IMR-90 (cell line): ENCODE data around the gene TMEM170B. TPM values are rescaled to one million over a fixed set of nuclear protein-coding genes. Genes with fewer than 3 reads are reported as not detected.

ENCODE experiments used
- ATAC-seq: fragments of 200-7000 bp; cut with Tn5 transposase; 2 replicates; pipeline ENCODE4 v1.9.1; 2020; ENCODE audit warnings: low read depth, mild to moderate bottlenecking, moderate library complexity
- BruUV-seq: library from RNA; stranded (reverse); fragments of 400-500 nt; replicated peaks from 2 replicates; lab custom pipeline; 2021; lab: Mats Ljungman, UMichigan
- CTCF ChIA-PET: fragments of 300-600 bp; formaldehyde crosslinking; extraction: SDS; loops from one replicate; lab custom pipeline; 2021; ENCODE audit warnings: antibody characterized with exemption; lab: Yijun Ruan, JAX
- POLR2A ChIA-PET: fragments of 300-600 bp; sonication (Branson Sonifier 250); formaldehyde crosslinking; loops from one replicate; lab custom pipeline; 2022; ENCODE audit warnings: antibody characterized with exemption; ENCODE audit not compliant: unreplicated experiment; lab: Charles Lee
- DNase-seq: peaks from one replicate; pipeline ENCODE4 v3.0.0; 2013
- H2AFZ ChIP-seq: replicated peaks from 2 replicates; pipeline ENCODE3; 2013; ENCODE audit warnings: low read length, mild to moderate bottlenecking; ENCODE audit not compliant: poor library complexity
- H2AK5ac ChIP-seq: 2 replicates; pipeline ENCODE4 v1.6.1; 2013; ENCODE audit warnings: low read depth, low read length, inconsistent platforms
- H2AK9ac ChIP-seq: replicated peaks from 2 replicates; pipeline ENCODE3; 2013; ENCODE audit warnings: mild to moderate bottlenecking, low read depth, low read length, moderate library complexity; ENCODE audit not compliant: poor library complexity
- H2BK120ac ChIP-seq: 2 replicates; pipeline ENCODE4 v1.6.1; 2013; ENCODE audit warnings: low read depth, low read length, inconsistent platforms
- H2BK15ac ChIP-seq: 3 replicates; pipeline ENCODE4 v1.6.1; 2013; ENCODE audit warnings: low read depth, low read length, inconsistent platforms
- H2BK20ac ChIP-seq: 2 replicates; pipeline ENCODE4 v1.6.1; 2013; ENCODE audit warnings: low read depth, mild to moderate bottlenecking, inconsistent platforms, low read length, moderate library complexity
- H2BK5ac ChIP-seq: 2 replicates; pipeline ENCODE4 v1.6.1; 2013; ENCODE audit warnings: mild to moderate bottlenecking, low read depth, low read length, inconsistent platforms; ENCODE audit not compliant: poor library complexity, severe bottlenecking
- H3K14ac ChIP-seq: replicated peaks from 2 replicates; pipeline ENCODE4 v1.6.1; 2013; ENCODE audit warnings: low read depth, low read length, inconsistent platforms
- H3K18ac ChIP-seq: 2 replicates; pipeline ENCODE4 v1.6.1; 2013; ENCODE audit warnings: low read depth, low read length, control low read depth
- H3K23ac ChIP-seq: 2 replicates; pipeline ENCODE4 v1.6.1; 2013; ENCODE audit warnings: low read depth, low read length, inconsistent platforms
- H3K27ac ChIP-seq: 2 replicates; pipeline ENCODE4 v1.5.1; 2013; ENCODE audit warnings: mild to moderate bottlenecking, control low read depth, low read length; ENCODE audit not compliant: insufficient read depth
- H3K27me3 ChIP-seq: 2 replicates; pipeline ENCODE4 v1.6.1; 2013; ENCODE audit warnings: low read length; ENCODE audit not compliant: control insufficient read depth, insufficient read depth
- H3K36me3 ChIP-seq: 2 replicates; pipeline ENCODE4 v1.6.1; 2013; ENCODE audit warnings: low read length, mixed read lengths; ENCODE audit not compliant: control insufficient read depth, insufficient read depth
- H3K4ac ChIP-seq: 2 replicates; pipeline ENCODE4 v1.6.1; 2013; ENCODE audit warnings: low read depth, low read length, inconsistent platforms
- H3K4me1 ChIP-seq: 2 replicates; pipeline ENCODE4 v1.6.1; 2013; ENCODE audit warnings: low read length, mixed read lengths; ENCODE audit not compliant: control insufficient read depth, insufficient read depth
- H3K4me2 ChIP-seq: 2 replicates; pipeline ENCODE4 v1.6.1; 2013; ENCODE audit warnings: low read depth, mild to moderate bottlenecking, control low read depth, low read length, moderate library complexity
- H3K4me3 ChIP-seq: 2 replicates; pipeline ENCODE4 v1.5.1; 2013; ENCODE audit warnings: low read depth, mild to moderate bottlenecking, control low read depth, low read length, moderate library complexity; ENCODE audit not compliant: insufficient read depth
- H3K56ac ChIP-seq: 2 replicates; pipeline ENCODE4 v1.6.1; 2013; ENCODE audit warnings: low read length, inconsistent platforms; ENCODE audit not compliant: insufficient read depth; ENCODE audit errors: extremely low read depth
- H3K79me1 ChIP-seq, 2 experiments: 2 replicates each; pipeline ENCODE4 v1.6.1; 2013; ENCODE audit warnings: low read length in 2 of 2, inconsistent platforms in 1 of 2, low read depth in 1 of 2
- H3K9ac ChIP-seq: 2 replicates; pipeline ENCODE4 v1.6.1; 2013; ENCODE audit warnings: low read depth, low read length, control low read depth
- H3K9me1 ChIP-seq: 2 replicates; pipeline ENCODE4 v1.6.1; 2013; ENCODE audit warnings: low read length, inconsistent platforms; ENCODE audit not compliant: insufficient read depth
- H3K9me3 ChIP-seq: 2 replicates; pipeline ENCODE4 v1.6.1; 2013; ENCODE audit warnings: low read length; ENCODE audit not compliant: control insufficient read depth, insufficient read depth
- H4K20me1 ChIP-seq: 2 replicates; pipeline ENCODE4 v1.6.1; 2013; ENCODE audit warnings: low read length, inconsistent platforms; ENCODE audit not compliant: insufficient read depth
- H4K5ac ChIP-seq: 2 replicates; pipeline ENCODE4 v1.6.1; 2013; ENCODE audit warnings: mild to moderate bottlenecking, low read depth, low read length, control low read depth
- H4K8ac ChIP-seq, 2 experiments: 2 replicates each; pipeline ENCODE4 v1.6.1; 2013; ENCODE audit warnings: low read depth in 2 of 2, low read length in 2 of 2, control low read depth in 1 of 2, inconsistent platforms in 1 of 2
- H4K91ac ChIP-seq: 2 replicates; pipeline ENCODE4 v1.6.1; 2013; ENCODE audit warnings: low read depth, low read length, inconsistent platforms; ENCODE audit not compliant: insufficient read depth
- BHLHE40 ChIP-seq: fragments of 150-350 bp; IDR thresholded peaks from 2 replicates; pipeline ENCODE4 v1.6.1; 2016; ENCODE audit warnings: mild to moderate bottlenecking, low read depth, low read length
- CEBPB ChIP-seq: IDR thresholded peaks from 2 replicates; pipeline ENCODE4 v1.6.1; 2012; ENCODE audit warnings: low read depth, low read length, improper control_type of control experiment
- FOS ChIP-seq: fragments of 150-350 bp; IDR thresholded peaks from 2 replicates; pipeline ENCODE4 v1.6.1; 2016; ENCODE audit warnings: low read depth, low read length
- MAFK ChIP-seq: IDR thresholded peaks from 2 replicates; pipeline ENCODE4 v1.6.1; 2012; ENCODE audit warnings: low read depth, low read length, improper control_type of control experiment
- MAZ ChIP-seq: IDR thresholded peaks from 2 replicates; pipeline ENCODE4 v1.6.1; 2012; ENCODE audit warnings: low read depth, mild to moderate bottlenecking, low read length, improper control_type of control experiment, moderate library complexity, borderline replicate concordance
- MXI1 ChIP-seq: IDR thresholded peaks from 2 replicates; pipeline ENCODE4 v1.6.1; 2012; ENCODE audit warnings: low read depth, mild to moderate bottlenecking, low read length, moderate library complexity, borderline replicate concordance
- NFE2L2 ChIP-seq: fragments of 150-350 bp; IDR thresholded peaks from 2 replicates; pipeline ENCODE4 v1.6.1; 2016; ENCODE audit warnings: low read depth, mild to moderate bottlenecking, low read length
- POLR2A ChIP-seq: IDR thresholded peaks from 2 replicates; pipeline ENCODE4 v1.6.1; 2012; ENCODE audit warnings: mild to moderate bottlenecking, low read depth, low read length
- RAD21 ChIP-seq: IDR thresholded peaks from 2 replicates; pipeline ENCODE4 v1.6.1; 2012; ENCODE audit warnings: low read length, improper control_type of control experiment
- RCOR1 ChIP-seq: IDR thresholded peaks from 2 replicates; pipeline ENCODE4 v1.6.1; 2012; ENCODE audit warnings: mild to moderate bottlenecking, low read length, improper control_type of control experiment; ENCODE audit not compliant: insufficient replicate concordance
- RFX5 ChIP-seq: IDR thresholded peaks from 2 replicates; pipeline ENCODE4 v1.8.0; 2012; ENCODE audit warnings: low read depth, mild to moderate bottlenecking, low read length, moderate library complexity
- SMC3 ChIP-seq: fragments of 150-350 bp; IDR thresholded peaks from 2 replicates; pipeline ENCODE4 v1.6.1; 2016; ENCODE audit warnings: low read depth, mild to moderate bottlenecking, antibody characterized with exemption, low read length, moderate library complexity
- WGBS, 2 experiments: methylation state at CpG; one replicate each; pipeline versions ENCODE4 v1.1.5 to v1.1.7; 2013; ENCODE audit warnings: missing lambda C conversion rate in 2 of 2; ENCODE audit not compliant: insufficient read length in 1 of 2; ENCODE audit errors: extremely low coverage in 2 of 2; 5-methylcytosine and 5-hydroxymethylcytosine counted together
- dilution Hi-C: fragments of 300-500 bp; cut with HindIII; formaldehyde crosslinking; loops from one replicate; pipeline ENCODE4 v1.14.3; 2018; ENCODE audit warnings: low sequenced_read_pairs; ENCODE audit not compliant: unreplicated experiment
- in situ Hi-C: fragments of 300-500 bp; cut with MboI; formaldehyde crosslinking; loops from 3 replicates; pipeline ENCODE4 v1.14.3; 2019; ENCODE audit warnings: low sequenced_read_pairs, inconsistent platforms, mixed read lengths
- intact Hi-C: fragments of 100-400 bp; cut with micrococcal nuclease; formaldehyde crosslinking; loops from 2 replicates; pipeline ENCODE4 v1.10.0; 2022
- polyA plus RNA-seq, 3 experiments: library from polyadenylated mRNA; depleted of rRNA; stranded (reverse); fragments of >200 nt; gene quantifications; 2 replicates each; pipeline ENCODE4 v1.2.3, GENCODE V29; 2012; ENCODE audit warnings: low replicate concordance in 1 of 3
- total RNA-seq: library from RNA; depleted of rRNA; stranded (reverse); fragments of >200 nt; gene quantifications from 2 replicates; pipeline ENCODE4 v1.2.3, GENCODE V29; 2012
- TF ChIP-seq, protein P1 (sequence below): conservative IDR thresholded peaks from 2 replicates; pipeline ENCODE4 v1.5.1; 2012; ENCODE audit warnings: mild to moderate bottlenecking, low read depth, low read length, improper control_type of control experiment
- TF ChIP-seq, protein P2 (sequence below): fragments of 150-350 bp; IDR thresholded peaks from 2 replicates; pipeline ENCODE4 v1.6.1; 2016; ENCODE audit warnings: low read depth, mild to moderate bottlenecking, low read length, moderate library complexity, borderline replicate concordance
- TF ChIP-seq, protein P3 (sequence below): fragments of 150-350 bp; IDR thresholded peaks from 2 replicates; pipeline ENCODE4 v1.6.1; 2017; ENCODE audit warnings: mild to moderate bottlenecking, antibody characterized with exemption, low read length, low read depth

TMEM170B gene
- total and polyA plus RNA-seq, 2 of the 4 experiments (the other 2 are of a cell fraction), result 0.10 to 0.18 TPM

DNA sequence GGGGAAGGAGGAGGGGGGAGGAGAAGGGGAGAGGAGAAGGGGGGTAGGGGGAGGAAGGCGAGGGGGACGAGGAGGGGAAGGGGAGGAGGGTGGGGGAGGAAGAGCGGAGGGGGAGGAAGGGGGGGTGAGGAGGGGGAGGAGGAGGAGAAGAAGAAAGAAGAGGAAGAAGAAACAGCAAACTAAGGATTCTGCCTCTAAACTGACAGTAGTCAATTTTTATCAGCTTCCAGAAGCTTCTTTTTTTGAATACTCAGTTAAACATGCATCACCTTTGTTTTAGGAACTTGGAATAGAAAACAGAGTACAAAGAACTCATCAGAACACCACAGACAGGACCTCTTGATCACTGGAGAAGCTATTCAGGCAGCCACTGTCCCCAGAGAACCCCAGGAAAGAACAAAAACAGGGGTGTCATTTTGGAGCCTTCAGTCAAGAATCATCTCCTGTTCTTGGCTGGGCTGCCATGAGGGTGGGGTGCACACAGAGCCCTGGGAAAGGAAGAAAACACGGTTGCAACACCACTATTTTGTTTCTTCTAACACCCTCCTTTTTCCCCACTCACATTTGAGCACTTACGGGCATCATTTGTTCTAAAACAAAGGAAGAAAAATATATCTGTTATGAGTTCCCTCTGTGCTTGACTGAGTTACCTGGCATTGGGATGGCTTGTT lies 67.4 kb downstream of the TMEM170B start:
- Histone ChIP-seq H3K9ac (no peak overlapping the region), H3K18ac (peak overlapping the region; percentile 31), H3K23ac (0 out of 2 replicates have a peak overlapping the region, but pooled peaks have one; percentile 16), H3K4me3 (no peak overlapping the region), H2AK5ac (no peak overlapping the region; the same call in 1 of the 2 replicates), H4K5ac (peak overlapping the region; percentile 64; the same call in 1 of the 2 replicates), H3K9me1 (peaks cover 21% of the 10 kb centered on the region), H3K14ac (peak overlapping the region; percentile 60; the same call in 1 of the 2 replicates), H3K36me3 (no peaks in the 10 kb centered on the region), H4K91ac (peak overlapping the region; percentile 61), H2AK9ac (no peak overlapping the region), H3K27ac (no peak overlapping the region), H3K4me1 (peaks cover 17% of the 10 kb centered on the region), H2BK120ac (peak overlapping the region; percentile 68), H2BK5ac (no peak overlapping the region), H3K56ac (no peak overlapping the region), H3K27me3 (no peaks in the 10 kb centered on the region), H4K20me1 (no peaks in the 10 kb centered on the region), H3K4ac (peak overlapping the region; percentile 79), H4K8ac (peak overlapping the region; percentile 50 to 73), H3K4me2 (no peak overlapping the region), H3K9me3 (no peaks in the 10 kb centered on the region), H2BK15ac (peak overlapping the region; percentile 60; the same call in 2 of the 3 replicates), H2AFZ (peak overlapping the region; percentile 3), H3K79me1 (peaks cover 0 to 13% of the 10 kb centered on the region in 2 experiments; a peak in 2 of 4 replicates), H2BK20ac (peak overlapping the region; percentile 70)
- BruUV-seq, result no TSS peak
- ChIA-PET CTCF (no interaction called here), POLR2A (no interaction called here)
- intact Hi-C loops (no loop called here), in situ Hi-C loops (no loop called here), dilution Hi-C loops (no loop called here)
- ATAC-seq (no peak), DNase-seq (no peak)
- WGBS, 2 experiments, result no CpG with 5 or more reads among the region's 5 CpGs
- no peak for TF ChIP-seq RFX5
- no peak for TF ChIP-seq MAZ
- no peak for TF ChIP-seq MXI1
- TF ChIP-seq POLR2A, result no peak
- no peak for TF ChIP-seq SMC3
- TF ChIP-seq, protein P1, sequence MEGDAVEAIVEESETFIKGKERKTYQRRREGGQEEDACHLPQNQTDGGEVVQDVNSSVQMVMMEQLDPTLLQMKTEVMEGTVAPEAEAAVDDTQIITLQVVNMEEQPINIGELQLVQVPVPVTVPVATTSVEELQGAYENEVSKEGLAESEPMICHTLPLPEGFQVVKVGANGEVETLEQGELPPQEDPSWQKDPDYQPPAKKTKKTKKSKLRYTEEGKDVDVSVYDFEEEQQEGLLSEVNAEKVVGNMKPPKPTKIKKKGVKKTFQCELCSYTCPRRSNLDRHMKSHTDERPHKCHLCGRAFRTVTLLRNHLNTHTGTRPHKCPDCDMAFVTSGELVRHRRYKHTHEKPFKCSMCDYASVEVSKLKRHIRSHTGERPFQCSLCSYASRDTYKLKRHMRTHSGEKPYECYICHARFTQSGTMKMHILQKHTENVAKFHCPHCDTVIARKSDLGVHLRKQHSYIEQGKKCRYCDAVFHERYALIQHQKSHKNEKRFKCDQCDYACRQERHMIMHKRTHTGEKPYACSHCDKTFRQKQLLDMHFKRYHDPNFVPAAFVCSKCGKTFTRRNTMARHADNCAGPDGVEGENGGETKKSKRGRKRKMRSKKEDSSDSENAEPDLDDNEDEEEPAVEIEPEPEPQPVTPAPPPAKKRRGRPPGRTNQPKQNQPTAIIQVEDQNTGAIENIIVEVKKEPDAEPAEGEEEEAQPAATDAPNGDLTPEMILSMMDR, result no peak
- TF ChIP-seq, protein P2, sequence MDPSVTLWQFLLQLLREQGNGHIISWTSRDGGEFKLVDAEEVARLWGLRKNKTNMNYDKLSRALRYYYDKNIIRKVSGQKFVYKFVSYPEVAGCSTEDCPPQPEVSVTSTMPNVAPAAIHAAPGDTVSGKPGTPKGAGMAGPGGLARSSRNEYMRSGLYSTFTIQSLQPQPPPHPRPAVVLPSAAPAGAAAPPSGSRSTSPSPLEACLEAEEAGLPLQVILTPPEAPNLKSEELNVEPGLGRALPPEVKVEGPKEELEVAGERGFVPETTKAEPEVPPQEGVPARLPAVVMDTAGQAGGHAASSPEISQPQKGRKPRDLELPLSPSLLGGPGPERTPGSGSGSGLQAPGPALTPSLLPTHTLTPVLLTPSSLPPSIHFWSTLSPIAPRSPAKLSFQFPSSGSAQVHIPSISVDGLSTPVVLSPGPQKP, result no peak
- no peak for TF ChIP-seq RCOR1
- TF ChIP-seq RAD21, result no peak
- no peak for TF ChIP-seq FOS
- no peak for TF ChIP-seq BHLHE40
- TF ChIP-seq, protein P3, sequence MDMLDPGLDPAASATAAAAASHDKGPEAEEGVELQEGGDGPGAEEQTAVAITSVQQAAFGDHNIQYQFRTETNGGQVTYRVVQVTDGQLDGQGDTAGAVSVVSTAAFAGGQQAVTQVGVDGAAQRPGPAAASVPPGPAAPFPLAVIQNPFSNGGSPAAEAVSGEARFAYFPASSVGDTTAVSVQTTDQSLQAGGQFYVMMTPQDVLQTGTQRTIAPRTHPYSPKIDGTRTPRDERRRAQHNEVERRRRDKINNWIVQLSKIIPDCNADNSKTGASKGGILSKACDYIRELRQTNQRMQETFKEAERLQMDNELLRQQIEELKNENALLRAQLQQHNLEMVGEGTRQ, result no peak
- no peak for TF ChIP-seq NFE2L2
- no peak for TF ChIP-seq CEBPB
- TF ChIP-seq MAFK, result no peak
